ENCODE measurements around the gene AP1G2.
A peak's percentile ranks its signal among the peaks of the same experiment; 100 is the strongest.
"Not testable (repeated sequence)": the region's sequence is repeated elsewhere in the genome, so short reads cannot be mapped to it uniquely, and the experiment has no call there.

The AP1G2 gene

GRCh38 chr14:23600806-23601205, 33.2 kb upstream of the AP1G2 start:
- DNase-seq (ENCODE audit: low read depth), result no peak
- no peak overlapping the region for H3K4me3 ChIP-seq (ENCODE audit: low read depth, low read length)
- in situ Hi-C loops (cut with HindIII; ENCODE audit: low sequenced_read_pairs), result no loop called here
- no peak for TF ChIP-seq CTCF (IDR thresholded peaks at IDR 0.05; ENCODE audit: low read depth, low read length, missing control alignments)

DNA sequence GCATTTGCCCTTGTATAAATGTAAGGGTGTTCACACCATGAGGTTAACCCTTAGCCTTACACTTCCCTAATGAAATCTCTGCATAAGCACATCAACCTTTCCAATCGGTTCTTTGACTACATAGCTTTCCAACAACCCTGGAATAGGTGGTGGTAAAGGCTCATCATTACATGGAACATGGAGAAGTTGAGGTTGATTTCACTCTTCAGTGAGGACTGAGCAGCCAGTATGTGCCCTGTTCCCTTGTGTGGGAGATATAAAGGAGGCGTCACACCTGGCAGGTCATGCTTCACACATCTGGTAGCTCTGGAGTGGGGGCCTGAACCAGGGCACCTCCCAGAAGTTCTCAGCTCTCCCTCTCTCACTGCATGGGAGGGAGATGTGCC, 32.7 kb upstream of the AP1G2 start:
- no peak for TF ChIP-seq CTCF (IDR thresholded peaks at IDR 0.05; ENCODE audit: low read depth, low read length, missing control alignments)
- DNase-seq (ENCODE audit: low read depth), result no peak
- no peak overlapping the region for H3K4me3 ChIP-seq (ENCODE audit: low read depth, low read length)
- in situ Hi-C loops (cut with HindIII; ENCODE audit: low sequenced_read_pairs), result no loop called here

GRCh38 chr14:23594191-23594590, 26.6 kb upstream of the AP1G2 start:
- H3K4me3 ChIP-seq (ENCODE audit: low read depth, low read length); DNase-seq (ENCODE audit: low read depth); in situ Hi-C loops (cut with HindIII; ENCODE audit: low sequenced_read_pairs): not testable (repeated sequence)

- no peak overlapping the region for H3K4me3 ChIP-seq (ENCODE audit: low read depth, low read length)
- in situ Hi-C loops (cut with HindIII; ENCODE audit: low sequenced_read_pairs), result no loop called here
- TF ChIP-seq CTCF (IDR thresholded peaks at IDR 0.05; ENCODE audit: low read depth, low read length, missing control alignments), result no peak
- no peak for DNase-seq (ENCODE audit: low read depth)
These were observed 22.6 kb upstream of the AP1G2 start for GRCh38 chr14:23590198-23590597.

- in situ Hi-C loops (cut with HindIII; ENCODE audit: low sequenced_read_pairs), result no loop called here
- DNase-seq (ENCODE audit: low read depth), result no peak
- TF ChIP-seq CTCF (IDR thresholded peaks at IDR 0.05; ENCODE audit: low read depth, low read length, missing control alignments), result no peak
- no peak overlapping the region for H3K4me3 ChIP-seq (ENCODE audit: low read depth, low read length)
These were observed 22.0 kb upstream of the AP1G2 start for GRCh38 chr14:23589606-23590005.

- no peak overlapping the region for H3K4me3 ChIP-seq (ENCODE audit: low read depth, low read length)
- in situ Hi-C loops (cut with HindIII; ENCODE audit: low sequenced_read_pairs), result no loop called here
- TF ChIP-seq CTCF (IDR thresholded peaks at IDR 0.05; ENCODE audit: low read depth, low read length, missing control alignments), result peak; percentile 83
- peak; percentile 74 for DNase-seq (ENCODE audit: low read depth)
These were observed 21.4 kb upstream of the AP1G2 start for GRCh38 chr14:23588884-23589598.

DNA sequence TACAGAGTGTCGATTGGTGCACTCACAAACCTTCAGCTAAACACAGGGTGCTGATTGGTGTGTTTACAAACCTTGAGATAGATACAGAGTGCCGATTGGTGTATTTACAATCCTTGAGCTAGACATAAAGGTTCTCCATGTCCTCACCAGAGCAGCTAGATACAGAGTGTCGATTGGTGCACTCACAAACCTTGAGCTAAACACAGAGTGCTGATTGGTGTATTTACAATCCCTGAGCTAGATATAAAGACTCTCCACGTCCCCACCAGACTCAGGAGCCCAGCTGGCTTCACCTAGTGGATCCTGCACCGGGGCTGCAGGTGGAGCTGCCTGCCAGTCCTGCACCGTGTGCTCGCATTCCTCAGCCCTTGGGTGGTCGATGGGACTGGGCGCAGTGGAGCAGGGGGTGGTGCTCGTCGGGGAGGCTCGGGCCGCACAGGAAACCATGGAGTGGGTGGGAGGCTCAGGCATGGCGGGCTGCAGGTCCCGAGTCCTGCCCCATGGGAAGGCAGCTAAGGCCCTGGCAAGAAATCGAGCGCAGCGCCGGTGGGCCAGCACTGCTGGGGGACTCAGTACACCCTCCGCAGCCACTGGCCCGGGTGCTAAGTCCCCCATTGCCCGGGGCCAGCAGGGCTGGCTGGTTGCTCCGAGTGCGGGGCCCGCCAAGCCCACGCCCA, 17.1 kb upstream of the AP1G2 start:
- DNase-seq (ENCODE audit: low read depth); in situ Hi-C loops (cut with HindIII; ENCODE audit: low sequenced_read_pairs); H3K4me3 ChIP-seq (ENCODE audit: low read depth, low read length): not testable (repeated sequence)

- H3K4me3 ChIP-seq (ENCODE audit: low read depth, low read length); in situ Hi-C loops (cut with HindIII; ENCODE audit: low sequenced_read_pairs): not testable (repeated sequence)
These were observed 16.4 kb upstream of the AP1G2 start for GRCh38 chr14:23583761-23584526.

More at GRCh38 chr14:23583761-23584526, 16.4 kb upstream of the AP1G2 start:
- DNase-seq (ENCODE audit: low read depth), result not testable (repeated sequence)

Data from astrocyte of the cerebellum (primary cell).